Measurements from ENCODE around the gene CLBA1.

CLBA1 gene

GRCh38 chr14:105012171-105012985, 26.8 kb downstream of the CLBA1 start:
- Histone ChIP-seq H3K36me3 (ENCODE audit: control insufficient read depth in 2 of 2, insufficient read depth in 1 of 2, low read length in 2 of 2) (peaks cover 18 to 71% of the 10 kb centered on the region in 2 experiments), H3K4me3 (ENCODE audit: low read depth, low read length) (no peak overlapping the region), H3K27ac (ENCODE audit: extremely low read depth, low read depth, low read length) (peak overlapping the region; percentile 9; the same call in 1 of the 2 replicates), H3K9me3 (ENCODE audit: control insufficient read depth, insufficient read depth, low read depth, low read length) (no peaks in the 10 kb centered on the region), H3K4me1 (ENCODE audit: control insufficient read depth, insufficient read depth, low read length) (peaks cover 12% of the 10 kb centered on the region)
- ChIA-PET CTCF (interaction anchor here (0.6 to 5.7 kb wide), 4 partner anchors 10 to 33 kb away, joined by 3 to 32 read pairs (median 5); no protein-coding TSS in a partner anchor), POLR2A (interaction anchor here (0.6 kb wide), 2 partner anchors 36 to 73 kb away, joined by 5 read pairs; no protein-coding TSS in a partner anchor)
- TF ChIP-seq ZNF280D (tag by site-specific recombination; IDR thresholded peaks at IDR 0.05) = no peak
- TF ChIP-seq SALL2 (tag by site-specific recombination; IDR thresholded peaks at IDR 0.05; ENCODE audit: borderline replicate concordance) = no peak
- peak; percentile 23; the same call in 1 of the 2 replicates for TF ChIP-seq KLF1 (tag by site-specific recombination; IDR thresholded peaks at IDR 0.05)
- no peak for TF ChIP-seq ZBTB1 (tag by site-specific recombination; IDR thresholded peaks at IDR 0.05)
- 0 out of 2 replicates have a peak, but pooled peaks have one; percentile 28 for TF ChIP-seq CTCF (tag by site-specific recombination; IDR thresholded peaks at IDR 0.05)
- TF ChIP-seq ZNF362 (tag by site-specific recombination; IDR thresholded peaks at IDR 0.05) = no peak
- TF ChIP-seq ZNF169 (tag by site-specific recombination; IDR thresholded peaks at IDR 0.05) = no peak
- TF ChIP-seq ZNF518A (tag by site-specific recombination; conservative IDR thresholded peaks at IDR 0.05; ENCODE audit: low read depth) = no peak
- no peak for TF ChIP-seq ZNF175 (tag by site-specific recombination; IDR thresholded peaks at IDR 0.05)
- no peak for TF ChIP-seq ZNF398 (tag by site-specific recombination; IDR thresholded peaks at IDR 0.05)
- TF ChIP-seq ZNF426 (tag by site-specific recombination; IDR thresholded peaks at IDR 0.05) = no peak
- TF ChIP-seq ZNF600 (tag by site-specific recombination; IDR thresholded peaks at IDR 0.05) = peak; percentile 45
- TF ChIP-seq ZNF10 (tag by site-specific recombination; IDR thresholded peaks at IDR 0.05) = no peak
- peak; percentile 85 for TF ChIP-seq PRDM10 (tag by site-specific recombination; IDR thresholded peaks at IDR 0.05)
- TF ChIP-seq ZNF223 (tag by site-specific recombination; IDR thresholded peaks at IDR 0.05) = no peak
